ENCODE data around the gene SRRD. TPM values are rescaled to one million over a fixed set of nuclear protein-coding genes. Genes with fewer than 3 reads are reported as not detected.

SRRD gene
- total RNA-seq, 5 donors from 2014 or later (not counting 1 experiment from before 2014, with no cell fraction given), result 17.4 to 23.3 (median 21.8) TPM

GRCh38 chr22:26463101-26463661 lies 20.5 kb upstream of the SRRD start:
- H3K36me3 ChIP-seq (ENCODE audit: control insufficient read depth in 2 of 2, extremely low read depth in 1 of 2, insufficient read depth in 1 of 2, low read length in 1 of 2), result peaks cover 7 to 73% of the 10 kb centered on the region in 2 donors
- no peak overlapping the region for H3K4me3 Mint-ChIP-seq
- H3K36me3 Mint-ChIP-seq, result peaks cover 57% of the 10 kb centered on the region
- no peaks in the 10 kb centered on the region for H3K27me3 Mint-ChIP-seq
- no peak overlapping the region for H3K27ac Mint-ChIP-seq
- DNase-seq (no peak), ATAC-seq (replicated peaks in 1 of 4) (no peak)
- H3K4me1 ChIP-seq (ENCODE audit: control insufficient read depth in 1 of 2, extremely low read depth in 1 of 2, insufficient read depth in 2 of 2, low read length in 2 of 2), result no peaks in the 10 kb centered on the region
- H3K4me3 ChIP-seq (ENCODE audit: control insufficient read depth in 1 of 2, extremely low read depth in 1 of 2, low read length in 1 of 2), result no peak overlapping the region
- ChIA-PET POLR2A (no interaction called here), CTCF (interaction anchor here in 1 of 2 donors (0.9 kb wide), 1 partner anchor 98 kb away, joined by 3 read pairs; no protein-coding TSS in a partner anchor)
- H3K9me3 ChIP-seq, result no peaks in the 10 kb centered on the region
- no peak overlapping the region for H3K27ac ChIP-seq (ENCODE audit: low read length)
- H3K27me3 ChIP-seq (replicated peaks in 1 of 2; ENCODE audit: control insufficient read depth in 2 of 2, extremely low read depth in 1 of 2, insufficient read depth in 2 of 2, low read length in 1 of 2), result no peaks in the 10 kb centered on the region
- H3K4me1 Mint-ChIP-seq, result peaks cover 0 to 5% (median 0%) of the 10 kb centered on the region in 3 donors
- WGBS (ENCODE audit: insufficient coverage), result 84% methylated on average over 7 of the region's 10 CpGs
- no peaks in the 10 kb centered on the region for H3K9me3 Mint-ChIP-seq

GRCh38 chr22:26463688-26464087 lies 20.0 kb upstream of the SRRD start:
- Mint-ChIP-seq H3K36me3 (peaks cover 58% of the 10 kb centered on the region), H3K27ac (no peak overlapping the region), H3K9me3 (no peaks in the 10 kb centered on the region), H3K4me1 (peaks cover 0 to 5% (median 0%) of the 10 kb centered on the region in 3 donors), H3K27me3 (no peaks in the 10 kb centered on the region), H3K4me3 (no peak overlapping the region)
- Histone ChIP-seq H3K4me3 (ENCODE audit: control insufficient read depth in 1 of 2, extremely low read depth in 1 of 2, low read length in 1 of 2) (no peak overlapping the region), H3K4me1 (ENCODE audit: control insufficient read depth in 1 of 2, extremely low read depth in 1 of 2, insufficient read depth in 2 of 2, low read length in 2 of 2) (no peaks in the 10 kb centered on the region), H3K9me3 (no peaks in the 10 kb centered on the region), H3K27ac (ENCODE audit: low read length) (no peak overlapping the region), H3K36me3 (ENCODE audit: control insufficient read depth in 2 of 2, extremely low read depth in 1 of 2, insufficient read depth in 1 of 2, low read length in 1 of 2) (peaks cover 6 to 75% of the 10 kb centered on the region in 2 donors), H3K27me3 (replicated peaks in 1 of 2; ENCODE audit: control insufficient read depth in 2 of 2, extremely low read depth in 1 of 2, insufficient read depth in 2 of 2, low read length in 1 of 2) (no peaks in the 10 kb centered on the region)
- ChIA-PET POLR2A (no interaction called here), CTCF (interaction anchor here in 1 of 2 donors (0.6 kb wide), 1 partner anchor 22 kb away, joined by 3 read pairs; no protein-coding TSS in a partner anchor)
- WGBS (ENCODE audit: insufficient coverage), result 98% methylated on average over 4 of the region's 9 CpGs
- ATAC-seq (replicated peaks in 1 of 4) (no peak), DNase-seq (no peak)

GRCh38 chr22:26464312-26464711 lies 19.4 kb upstream of the SRRD start:
- peaks cover 62% of the 10 kb centered on the region for H3K36me3 Mint-ChIP-seq
- DNase-seq, result no peak
- no peak for ATAC-seq (replicated peaks in 1 of 4)
- no peak overlapping the region for H3K4me3 ChIP-seq (ENCODE audit: control insufficient read depth in 1 of 2, extremely low read depth in 1 of 2, low read length in 1 of 2)
- no peaks in the 10 kb centered on the region for H3K4me1 ChIP-seq (ENCODE audit: control insufficient read depth in 1 of 2, extremely low read depth in 1 of 2, insufficient read depth in 2 of 2, low read length in 2 of 2)
- no peaks in the 10 kb centered on the region for H3K9me3 ChIP-seq
- H3K4me3 Mint-ChIP-seq, result no peak overlapping the region
- H3K27me3 ChIP-seq (replicated peaks in 1 of 2; ENCODE audit: control insufficient read depth in 2 of 2, extremely low read depth in 1 of 2, insufficient read depth in 2 of 2, low read length in 1 of 2), result no peaks in the 10 kb centered on the region
- H3K36me3 ChIP-seq (ENCODE audit: control insufficient read depth in 2 of 2, extremely low read depth in 1 of 2, insufficient read depth in 1 of 2, low read length in 1 of 2), result peaks cover 6 to 79% of the 10 kb centered on the region in 2 donors
- H3K27me3 Mint-ChIP-seq, result no peaks in the 10 kb centered on the region
- H3K4me1 Mint-ChIP-seq, result peaks cover 0 to 5% (median 0%) of the 10 kb centered on the region in 3 donors
- H3K27ac ChIP-seq (ENCODE audit: low read length), result no peak overlapping the region
- 94% methylated on average over 7 of the region's 7 CpGs for WGBS (ENCODE audit: insufficient coverage)
- POLR2A ChIA-PET, result no interaction called here
- CTCF ChIA-PET, result interaction anchor here in 1 of 2 donors (0.6 kb wide), 1 partner anchor 22 kb away, joined by 3 read pairs; no protein-coding TSS in a partner anchor
- no peak overlapping the region for H3K27ac Mint-ChIP-seq
- H3K9me3 Mint-ChIP-seq, result no peaks in the 10 kb centered on the region

GRCh38 chr22:26466196-26466595 lies 17.5 kb upstream of the SRRD start:
- no peaks in the 10 kb centered on the region for H3K4me1 ChIP-seq (ENCODE audit: control insufficient read depth in 1 of 2, extremely low read depth in 1 of 2, insufficient read depth in 2 of 2, low read length in 2 of 2)
- WGBS (ENCODE audit: insufficient coverage), result 100% methylated on average over 5 of the region's 5 CpGs
- H3K4me1 Mint-ChIP-seq, result no peaks in the 10 kb centered on the region
- DNase-seq (no peak), ATAC-seq (replicated peaks in 1 of 4) (no peak)
- ChIA-PET CTCF (interaction anchor here in 1 of 2 donors (0.5 kb wide), 1 partner anchor 175 kb away, joined by 3 read pairs; no protein-coding TSS in a partner anchor), POLR2A (no interaction called here)
- no peak overlapping the region for H3K27ac ChIP-seq (ENCODE audit: low read length)
- H3K36me3 Mint-ChIP-seq, result peaks cover 70% of the 10 kb centered on the region
- H3K9me3 ChIP-seq, result no peaks in the 10 kb centered on the region
- H3K9me3 Mint-ChIP-seq, result no peaks in the 10 kb centered on the region
- H3K27ac Mint-ChIP-seq, result no peak overlapping the region
- no peak overlapping the region for H3K4me3 ChIP-seq (ENCODE audit: control insufficient read depth in 1 of 2, extremely low read depth in 1 of 2, low read length in 1 of 2)
- no peak overlapping the region for H3K4me3 Mint-ChIP-seq
- H3K27me3 ChIP-seq (replicated peaks in 1 of 2; ENCODE audit: control insufficient read depth in 2 of 2, extremely low read depth in 1 of 2, insufficient read depth in 2 of 2, low read length in 1 of 2), result no peaks in the 10 kb centered on the region
- no peaks in the 10 kb centered on the region for H3K27me3 Mint-ChIP-seq
- peaks cover 3 to 91% of the 10 kb centered on the region in 2 donors for H3K36me3 ChIP-seq (ENCODE audit: control insufficient read depth in 2 of 2, extremely low read depth in 1 of 2, insufficient read depth in 1 of 2, low read length in 1 of 2)

- no peaks in the 10 kb centered on the region for H3K9me3 ChIP-seq
- no peaks in the 10 kb centered on the region for H3K4me1 ChIP-seq (ENCODE audit: control insufficient read depth in 1 of 2, extremely low read depth in 1 of 2, insufficient read depth in 2 of 2, low read length in 2 of 2)
- Mint-ChIP-seq H3K27me3 (no peaks in the 10 kb centered on the region), H3K27ac (no peak overlapping the region), H3K4me1 (peaks cover 0 to 6% (median 5%) of the 10 kb centered on the region in 3 donors), H3K4me3 (no peak overlapping the region), H3K36me3 (peaks cover 75% of the 10 kb centered on the region), H3K9me3 (no peaks in the 10 kb centered on the region)
- H3K27me3 ChIP-seq (replicated peaks in 1 of 2; ENCODE audit: control insufficient read depth in 2 of 2, extremely low read depth in 1 of 2, insufficient read depth in 2 of 2, low read length in 1 of 2), result no peaks in the 10 kb centered on the region
- ATAC-seq (replicated peaks in 1 of 4), result no peak
- no peak overlapping the region for H3K27ac ChIP-seq (ENCODE audit: low read length)
- ChIA-PET CTCF (no interaction called here), POLR2A (interaction anchor here in 1 of 2 donors (0.5 kb wide), 1 partner anchor 39 kb away, joined by 4 read pairs; no protein-coding TSS in a partner anchor)
- 73% methylated on average over 2 of the region's 2 CpGs for WGBS (ENCODE audit: insufficient coverage)
- peaks cover 0 to 82% of the 10 kb centered on the region in 2 donors for H3K36me3 ChIP-seq (ENCODE audit: control insufficient read depth in 2 of 2, extremely low read depth in 1 of 2, insufficient read depth in 1 of 2, low read length in 1 of 2)
- H3K4me3 ChIP-seq (ENCODE audit: control insufficient read depth in 1 of 2, extremely low read depth in 1 of 2, low read length in 1 of 2), result no peak overlapping the region
- DNase-seq, result no peak
Measured at GRCh38 chr22:26470807-26471206, 12.9 kb upstream of the SRRD start.

GRCh38 chr22:26471522-26471921 lies 12.2 kb upstream of the SRRD start:
- H3K9me3 ChIP-seq, result no peaks in the 10 kb centered on the region
- H3K27me3 Mint-ChIP-seq, result no peaks in the 10 kb centered on the region
- ATAC-seq (replicated peaks in 1 of 4), result no peak

More at GRCh38 chr22:26471522-26471921, 12.2 kb upstream of the SRRD start:
- Mint-ChIP-seq H3K36me3 (peaks cover 70% of the 10 kb centered on the region), H3K4me3 (no peak overlapping the region), H3K4me1 (peaks cover under 1 to 7% (median 5%) of the 10 kb centered on the region in 3 donors), H3K9me3 (no peaks in the 10 kb centered on the region), H3K27ac (no peak overlapping the region)
- Histone ChIP-seq H3K4me3 (ENCODE audit: control insufficient read depth in 1 of 2, extremely low read depth in 1 of 2, low read length in 1 of 2) (no peak overlapping the region), H3K27ac (ENCODE audit: low read length) (no peak overlapping the region), H3K36me3 (ENCODE audit: control insufficient read depth in 2 of 2, extremely low read depth in 1 of 2, insufficient read depth in 1 of 2, low read length in 1 of 2) (peaks cover 0 to 82% of the 10 kb centered on the region in 2 donors), H3K27me3 (replicated peaks in 1 of 2; ENCODE audit: control insufficient read depth in 2 of 2, extremely low read depth in 1 of 2, insufficient read depth in 2 of 2, low read length in 1 of 2) (no peaks in the 10 kb centered on the region), H3K4me1 (ENCODE audit: control insufficient read depth in 1 of 2, extremely low read depth in 1 of 2, insufficient read depth in 2 of 2, low read length in 2 of 2) (no peaks in the 10 kb centered on the region)
- POLR2A ChIA-PET, result no interaction called here
- CTCF ChIA-PET, result no interaction called here
- DNase-seq, result no peak
- 100% methylated on average over 1 of the region's 5 CpGs for WGBS (ENCODE audit: insufficient coverage)

Measured in T-cell (primary cell).